GM10266 (cell line): ENCODE data around the gene PTPN23.

Source experiments
- DNase-seq: peaks from one replicate; pipeline ENCODE4 v3.0.0; 2012; ENCODE audit errors: extremely low spot score
- TF ChIP-seq, protein P1 (sequence below): IDR thresholded peaks from 2 replicates; pipeline ENCODE4 v1.5.1; 2012; ENCODE audit warnings: mild to moderate bottlenecking, low read depth; ENCODE audit not compliant: control insufficient read depth, insufficient read depth; ENCODE audit errors: missing control alignments

PTPN23 gene, protein sequence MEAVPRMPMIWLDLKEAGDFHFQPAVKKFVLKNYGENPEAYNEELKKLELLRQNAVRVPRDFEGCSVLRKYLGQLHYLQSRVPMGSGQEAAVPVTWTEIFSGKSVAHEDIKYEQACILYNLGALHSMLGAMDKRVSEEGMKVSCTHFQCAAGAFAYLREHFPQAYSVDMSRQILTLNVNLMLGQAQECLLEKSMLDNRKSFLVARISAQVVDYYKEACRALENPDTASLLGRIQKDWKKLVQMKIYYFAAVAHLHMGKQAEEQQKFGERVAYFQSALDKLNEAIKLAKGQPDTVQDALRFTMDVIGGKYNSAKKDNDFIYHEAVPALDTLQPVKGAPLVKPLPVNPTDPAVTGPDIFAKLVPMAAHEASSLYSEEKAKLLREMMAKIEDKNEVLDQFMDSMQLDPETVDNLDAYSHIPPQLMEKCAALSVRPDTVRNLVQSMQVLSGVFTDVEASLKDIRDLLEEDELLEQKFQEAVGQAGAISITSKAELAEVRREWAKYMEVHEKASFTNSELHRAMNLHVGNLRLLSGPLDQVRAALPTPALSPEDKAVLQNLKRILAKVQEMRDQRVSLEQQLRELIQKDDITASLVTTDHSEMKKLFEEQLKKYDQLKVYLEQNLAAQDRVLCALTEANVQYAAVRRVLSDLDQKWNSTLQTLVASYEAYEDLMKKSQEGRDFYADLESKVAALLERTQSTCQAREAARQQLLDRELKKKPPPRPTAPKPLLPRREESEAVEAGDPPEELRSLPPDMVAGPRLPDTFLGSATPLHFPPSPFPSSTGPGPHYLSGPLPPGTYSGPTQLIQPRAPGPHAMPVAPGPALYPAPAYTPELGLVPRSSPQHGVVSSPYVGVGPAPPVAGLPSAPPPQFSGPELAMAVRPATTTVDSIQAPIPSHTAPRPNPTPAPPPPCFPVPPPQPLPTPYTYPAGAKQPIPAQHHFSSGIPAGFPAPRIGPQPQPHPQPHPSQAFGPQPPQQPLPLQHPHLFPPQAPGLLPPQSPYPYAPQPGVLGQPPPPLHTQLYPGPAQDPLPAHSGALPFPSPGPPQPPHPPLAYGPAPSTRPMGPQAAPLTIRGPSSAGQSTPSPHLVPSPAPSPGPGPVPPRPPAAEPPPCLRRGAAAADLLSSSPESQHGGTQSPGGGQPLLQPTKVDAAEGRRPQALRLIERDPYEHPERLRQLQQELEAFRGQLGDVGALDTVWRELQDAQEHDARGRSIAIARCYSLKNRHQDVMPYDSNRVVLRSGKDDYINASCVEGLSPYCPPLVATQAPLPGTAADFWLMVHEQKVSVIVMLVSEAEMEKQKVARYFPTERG (N-terminal part only)

DNA sequence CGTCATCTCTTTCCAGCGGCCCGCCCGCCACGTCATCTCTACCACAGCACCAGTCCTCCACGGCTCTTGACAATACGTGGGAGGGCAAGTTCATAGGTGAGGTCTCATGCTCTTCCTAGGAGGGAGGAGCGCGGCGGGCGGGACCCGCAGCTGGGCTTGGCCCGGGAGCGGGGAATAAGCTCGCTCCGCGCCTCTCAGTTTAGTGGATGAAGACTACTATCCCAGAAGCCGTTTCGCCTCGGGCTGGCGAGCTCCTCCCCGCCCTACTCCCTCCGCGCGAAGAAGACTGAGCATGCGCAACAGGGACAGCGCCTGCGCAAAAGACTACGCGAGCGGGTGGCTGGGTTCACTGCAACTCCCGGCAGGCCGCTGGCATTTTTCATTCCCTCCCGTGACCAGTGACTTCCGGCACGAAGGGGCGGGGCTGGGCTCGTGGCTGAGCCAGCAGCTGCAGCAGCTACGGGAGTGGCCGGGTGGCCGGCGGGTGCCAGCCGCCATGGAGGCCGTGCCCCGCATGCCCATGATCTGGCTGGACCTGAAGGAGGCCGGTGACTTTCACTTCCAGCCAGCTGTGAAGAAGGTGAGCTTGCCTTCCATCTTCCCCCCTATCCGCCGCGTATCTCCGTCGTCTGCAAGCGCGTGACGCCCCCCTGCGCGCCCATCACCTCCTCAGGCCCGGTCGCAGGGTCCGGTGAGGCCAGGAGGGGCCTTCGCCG is at the start of gene PTPN23:
Gene PTPN23 (plus strand): TSS at position 421 of the 716 bp plus-strand sequence. CDS start 76 bp downstream, at position 497.
- peak; percentile 97 for DNase-seq

DNA sequence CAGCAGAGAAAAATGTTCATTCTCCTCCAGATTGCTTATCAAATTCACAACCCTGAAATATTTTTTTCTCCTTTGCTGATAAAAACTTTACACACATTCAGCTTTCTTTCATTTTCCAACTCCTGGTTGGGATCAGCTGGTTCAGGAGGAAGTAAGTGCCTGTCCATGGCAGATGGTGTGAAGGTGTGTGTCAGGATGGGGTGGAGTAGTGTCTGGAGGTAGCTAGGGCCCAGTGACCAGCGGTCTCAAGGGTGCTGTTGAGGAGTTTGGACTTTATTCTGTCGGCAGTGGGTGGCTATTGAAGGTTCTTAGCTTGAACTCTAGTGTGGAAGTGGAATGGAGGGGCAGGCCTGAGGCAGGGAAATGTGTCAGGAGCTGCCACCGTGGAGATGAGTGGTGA is 46.9 kb upstream of the PTPN23 start:
- DNase-seq = no peak

More for the DNA sequence above, at the start of gene PTPN23:
- TF ChIP-seq, protein P1, sequence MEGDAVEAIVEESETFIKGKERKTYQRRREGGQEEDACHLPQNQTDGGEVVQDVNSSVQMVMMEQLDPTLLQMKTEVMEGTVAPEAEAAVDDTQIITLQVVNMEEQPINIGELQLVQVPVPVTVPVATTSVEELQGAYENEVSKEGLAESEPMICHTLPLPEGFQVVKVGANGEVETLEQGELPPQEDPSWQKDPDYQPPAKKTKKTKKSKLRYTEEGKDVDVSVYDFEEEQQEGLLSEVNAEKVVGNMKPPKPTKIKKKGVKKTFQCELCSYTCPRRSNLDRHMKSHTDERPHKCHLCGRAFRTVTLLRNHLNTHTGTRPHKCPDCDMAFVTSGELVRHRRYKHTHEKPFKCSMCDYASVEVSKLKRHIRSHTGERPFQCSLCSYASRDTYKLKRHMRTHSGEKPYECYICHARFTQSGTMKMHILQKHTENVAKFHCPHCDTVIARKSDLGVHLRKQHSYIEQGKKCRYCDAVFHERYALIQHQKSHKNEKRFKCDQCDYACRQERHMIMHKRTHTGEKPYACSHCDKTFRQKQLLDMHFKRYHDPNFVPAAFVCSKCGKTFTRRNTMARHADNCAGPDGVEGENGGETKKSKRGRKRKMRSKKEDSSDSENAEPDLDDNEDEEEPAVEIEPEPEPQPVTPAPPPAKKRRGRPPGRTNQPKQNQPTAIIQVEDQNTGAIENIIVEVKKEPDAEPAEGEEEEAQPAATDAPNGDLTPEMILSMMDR = no peak

DNA sequence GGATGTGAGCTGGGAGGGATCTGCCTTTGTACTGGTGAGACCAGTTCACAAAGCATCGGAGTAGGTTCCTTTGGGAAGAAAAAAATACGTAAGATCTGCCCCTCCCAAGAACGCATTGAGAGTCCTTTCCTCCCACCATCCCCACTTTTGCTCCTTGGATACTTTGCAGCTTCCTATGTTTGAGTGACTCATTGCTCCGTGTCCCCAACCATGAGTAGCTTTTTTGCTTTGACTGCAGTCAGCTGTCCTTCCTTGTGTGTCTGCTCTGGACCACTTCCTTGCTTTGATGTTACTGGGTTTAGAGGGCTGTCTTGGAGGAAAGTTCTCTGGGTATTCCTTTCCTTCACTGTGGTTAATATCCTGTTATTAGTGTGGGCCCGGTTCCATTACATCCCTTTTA is 43.2 kb upstream of the PTPN23 start:
- TF ChIP-seq, protein P1 = no peak

More for the DNA sequence above, 46.9 kb upstream of the PTPN23 start:
- TF ChIP-seq, protein P1 = no peak

GRCh38 chr3:47339951-47340350 is 40.9 kb upstream of the PTPN23 start:
- DNase-seq = no peak
- TF ChIP-seq, protein P1 = no peak

More for the DNA sequence above, 43.2 kb upstream of the PTPN23 start:
- DNase-seq = no peak

- DNase-seq = no peak
- TF ChIP-seq, protein P1 = no peak
These were observed 40.0 kb upstream of the PTPN23 start for GRCh38 chr3:47340866-47341265.

- DNase-seq = no peak
- TF ChIP-seq, protein P1 = no peak
These were observed 38.7 kb upstream of the PTPN23 start for GRCh38 chr3:47342151-47342550.
